Measurements from ENCODE around the gene CERS4.

DNA sequence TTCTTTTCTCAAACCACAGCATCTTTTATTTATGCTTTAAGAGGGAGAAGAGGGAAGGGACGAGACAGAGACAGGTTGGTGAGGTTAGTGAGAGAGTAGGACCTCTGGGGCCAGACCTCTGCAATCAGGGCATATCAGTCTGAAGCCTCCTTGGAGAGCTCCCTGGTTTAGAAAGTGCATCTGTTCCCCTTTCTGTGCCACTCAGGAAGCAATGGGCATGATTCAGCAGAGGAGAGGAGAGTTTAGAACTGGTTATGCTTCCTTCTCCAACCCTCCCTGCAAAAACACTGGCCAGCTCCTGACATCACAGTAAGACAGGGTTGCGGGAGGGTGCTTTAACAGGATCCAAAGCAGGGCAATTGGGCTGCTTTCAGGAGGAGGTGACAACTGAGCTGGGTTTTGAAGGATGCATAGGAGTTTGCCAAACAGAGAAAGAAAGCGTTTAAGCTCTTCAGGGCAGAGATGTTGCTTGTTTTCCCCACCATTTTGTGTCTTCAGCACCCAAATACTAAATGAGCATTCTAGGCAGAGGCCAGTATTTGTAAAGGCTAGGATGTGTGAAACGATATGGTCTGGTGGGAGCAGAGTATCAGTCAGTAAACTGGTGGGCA is 33.1 kb downstream of the CERS4 start:
- TF ChIP-seq POLR2AphosphoS5 (IDR thresholded peaks at IDR 0.05): no peak
- TF ChIP-seq, protein P1, sequence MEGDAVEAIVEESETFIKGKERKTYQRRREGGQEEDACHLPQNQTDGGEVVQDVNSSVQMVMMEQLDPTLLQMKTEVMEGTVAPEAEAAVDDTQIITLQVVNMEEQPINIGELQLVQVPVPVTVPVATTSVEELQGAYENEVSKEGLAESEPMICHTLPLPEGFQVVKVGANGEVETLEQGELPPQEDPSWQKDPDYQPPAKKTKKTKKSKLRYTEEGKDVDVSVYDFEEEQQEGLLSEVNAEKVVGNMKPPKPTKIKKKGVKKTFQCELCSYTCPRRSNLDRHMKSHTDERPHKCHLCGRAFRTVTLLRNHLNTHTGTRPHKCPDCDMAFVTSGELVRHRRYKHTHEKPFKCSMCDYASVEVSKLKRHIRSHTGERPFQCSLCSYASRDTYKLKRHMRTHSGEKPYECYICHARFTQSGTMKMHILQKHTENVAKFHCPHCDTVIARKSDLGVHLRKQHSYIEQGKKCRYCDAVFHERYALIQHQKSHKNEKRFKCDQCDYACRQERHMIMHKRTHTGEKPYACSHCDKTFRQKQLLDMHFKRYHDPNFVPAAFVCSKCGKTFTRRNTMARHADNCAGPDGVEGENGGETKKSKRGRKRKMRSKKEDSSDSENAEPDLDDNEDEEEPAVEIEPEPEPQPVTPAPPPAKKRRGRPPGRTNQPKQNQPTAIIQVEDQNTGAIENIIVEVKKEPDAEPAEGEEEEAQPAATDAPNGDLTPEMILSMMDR (IDR thresholded peaks at IDR 0.05): no peak
- TF ChIP-seq POLR2A (IDR thresholded peaks at IDR 0.05; ENCODE audit: low read depth): no peak

All from esophagus muscularis mucosa (tissue), 3 donors.